ENCODE results near the gene DCAKD. TPM values are rescaled to one million over a fixed set of nuclear protein-coding genes. Genes with fewer than 3 reads are reported as not detected.

Gene DCAKD
- polyA plus RNA-seq, 1 experiment: 44.2 TPM

DNA sequence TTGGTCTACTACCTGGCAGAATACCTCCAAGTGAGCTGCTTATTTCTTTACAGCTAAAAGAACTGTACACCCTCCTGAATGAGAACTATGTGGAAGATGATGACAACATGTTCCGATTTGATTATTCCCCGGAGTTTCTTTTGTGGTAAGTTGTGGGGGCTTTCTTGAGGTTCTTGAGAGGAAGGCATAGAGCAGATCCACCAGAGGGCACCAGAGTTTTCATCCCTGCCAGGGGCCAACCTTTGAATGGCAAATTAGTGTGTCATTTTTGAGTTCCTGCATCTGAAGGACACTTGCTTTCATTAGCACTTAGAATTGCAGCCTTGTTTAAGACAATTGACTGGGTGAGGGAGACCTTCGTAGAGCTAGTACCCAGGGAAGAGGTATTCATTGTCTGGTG is 44.7 kb upstream of the DCAKD start:
- ChIA-PET POLR2A (no interaction called here), CTCF (interaction anchor here (1.0 to 9.5 kb wide), 16 partner anchors 9 to 175 kb away, joined by 3 to 95 read pairs (median 6); partner anchors contain the start of genes ACBD4 and PLCD3)
- DNase-seq (ENCODE audit: low read depth): no peak

DNA sequence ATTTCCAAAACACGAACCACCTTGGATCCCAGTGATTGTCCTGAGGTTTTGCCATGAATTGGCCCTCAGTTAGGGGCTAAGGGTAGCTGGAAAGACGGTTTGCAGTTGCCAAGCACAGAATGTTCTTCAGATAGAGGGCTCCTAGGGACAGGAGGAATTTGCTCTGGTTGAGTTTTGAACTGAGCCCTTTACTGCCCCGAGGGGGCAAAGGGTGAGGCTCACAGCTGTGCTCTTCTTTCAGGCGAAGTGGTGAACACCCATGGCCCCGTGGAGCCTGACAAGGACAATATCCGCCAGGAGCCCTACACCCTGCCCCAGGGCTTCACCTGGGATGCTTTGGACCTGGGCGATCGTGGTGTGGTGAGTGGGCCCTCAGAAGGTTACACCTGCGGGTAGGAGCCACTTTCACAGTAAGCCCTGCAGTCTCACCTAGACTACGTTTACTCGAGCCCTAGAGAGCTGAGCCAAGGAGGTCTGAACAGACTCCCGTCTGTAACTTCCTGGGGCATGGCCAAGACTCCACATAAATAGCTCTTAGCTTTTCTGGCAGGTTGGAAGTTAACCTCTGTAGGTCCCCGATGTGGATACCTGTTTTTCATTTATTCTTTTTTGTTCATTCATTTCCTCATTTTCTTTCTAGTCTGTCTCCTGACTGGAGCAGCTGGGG is 42.1 kb upstream of the DCAKD start:
- DNase-seq (ENCODE audit: low read depth): no peak
- H3K4me3 ChIP-seq (ENCODE audit: low read depth, low read length): no peak overlapping the region
- no peaks in the 10 kb centered on the region for H3K27me3 ChIP-seq (ENCODE audit: control insufficient read depth, insufficient read depth, low read length)
- POLR2A ChIA-PET: no interaction called here
- TF ChIP-seq, protein P1, sequence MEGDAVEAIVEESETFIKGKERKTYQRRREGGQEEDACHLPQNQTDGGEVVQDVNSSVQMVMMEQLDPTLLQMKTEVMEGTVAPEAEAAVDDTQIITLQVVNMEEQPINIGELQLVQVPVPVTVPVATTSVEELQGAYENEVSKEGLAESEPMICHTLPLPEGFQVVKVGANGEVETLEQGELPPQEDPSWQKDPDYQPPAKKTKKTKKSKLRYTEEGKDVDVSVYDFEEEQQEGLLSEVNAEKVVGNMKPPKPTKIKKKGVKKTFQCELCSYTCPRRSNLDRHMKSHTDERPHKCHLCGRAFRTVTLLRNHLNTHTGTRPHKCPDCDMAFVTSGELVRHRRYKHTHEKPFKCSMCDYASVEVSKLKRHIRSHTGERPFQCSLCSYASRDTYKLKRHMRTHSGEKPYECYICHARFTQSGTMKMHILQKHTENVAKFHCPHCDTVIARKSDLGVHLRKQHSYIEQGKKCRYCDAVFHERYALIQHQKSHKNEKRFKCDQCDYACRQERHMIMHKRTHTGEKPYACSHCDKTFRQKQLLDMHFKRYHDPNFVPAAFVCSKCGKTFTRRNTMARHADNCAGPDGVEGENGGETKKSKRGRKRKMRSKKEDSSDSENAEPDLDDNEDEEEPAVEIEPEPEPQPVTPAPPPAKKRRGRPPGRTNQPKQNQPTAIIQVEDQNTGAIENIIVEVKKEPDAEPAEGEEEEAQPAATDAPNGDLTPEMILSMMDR (IDR thresholded peaks at IDR 0.05; ENCODE audit: insufficient read depth, low read depth, low read length): no peak
- CTCF ChIA-PET: interaction anchor here (1.2 to 9.5 kb wide), 4 partner anchors 25 to 174 kb away, joined by 3 to 95 read pairs (median 4); partner anchors contain the start of genes ACBD4 and PLCD3
- H3K36me3 ChIP-seq (ENCODE audit: control insufficient read depth, insufficient read depth, low read length): peaks cover 22% of the 10 kb centered on the region

More for the DNA sequence above, 44.7 kb upstream of the DCAKD start:
- TF ChIP-seq, protein P1 (IDR thresholded peaks at IDR 0.05; ENCODE audit: insufficient read depth, low read depth, low read length): peak; percentile 76
- H3K36me3 ChIP-seq (ENCODE audit: control insufficient read depth, insufficient read depth, low read length): peaks cover 27% of the 10 kb centered on the region
- H3K4me3 ChIP-seq (ENCODE audit: low read depth, low read length): no peak overlapping the region
- no peaks in the 10 kb centered on the region for H3K27me3 ChIP-seq (ENCODE audit: control insufficient read depth, insufficient read depth, low read length)

DNA sequence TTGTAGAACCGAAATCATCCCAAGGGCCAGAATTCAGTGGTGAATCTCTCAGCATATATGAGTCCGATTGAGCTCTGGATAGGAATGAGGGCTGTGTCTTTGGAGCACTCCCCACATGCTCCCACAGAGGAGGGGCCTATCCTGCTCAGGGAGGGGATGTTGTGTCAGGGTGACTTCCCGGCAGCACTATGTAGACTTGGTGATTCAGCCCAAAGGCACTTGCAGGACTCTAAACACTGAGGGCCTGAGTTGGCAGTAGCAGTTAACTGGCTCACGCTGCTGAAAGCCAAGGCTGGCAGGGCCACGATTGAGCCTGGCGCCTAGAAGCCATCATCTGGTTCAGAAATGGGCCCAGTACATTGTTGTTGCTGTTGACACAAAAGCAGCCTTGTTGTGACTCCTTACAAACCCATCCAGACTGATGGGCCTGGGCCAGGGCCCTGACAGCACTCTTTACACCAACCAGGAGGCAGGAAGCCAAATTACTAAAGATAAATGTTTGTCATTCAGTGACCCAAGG is 41.5 kb upstream of the DCAKD start:
- DNase-seq (ENCODE audit: low read depth): peak; percentile 95
- TF ChIP-seq, protein P1 (IDR thresholded peaks at IDR 0.05; ENCODE audit: insufficient read depth, low read depth, low read length): no peak
- Histone ChIP-seq H3K27me3 (ENCODE audit: control insufficient read depth, insufficient read depth, low read length) (no peaks in the 10 kb centered on the region), H3K36me3 (ENCODE audit: control insufficient read depth, insufficient read depth, low read length) (peaks cover 20% of the 10 kb centered on the region), H3K4me3 (ENCODE audit: low read depth, low read length) (no peak overlapping the region)
- ChIA-PET POLR2A (no interaction called here), CTCF (interaction anchor here (1.2 to 9.5 kb wide), 3 partner anchors 37 to 173 kb away, joined by 3 to 95 read pairs (median 3); partner anchors contain the start of genes ACBD4 and PLCD3)

DNA sequence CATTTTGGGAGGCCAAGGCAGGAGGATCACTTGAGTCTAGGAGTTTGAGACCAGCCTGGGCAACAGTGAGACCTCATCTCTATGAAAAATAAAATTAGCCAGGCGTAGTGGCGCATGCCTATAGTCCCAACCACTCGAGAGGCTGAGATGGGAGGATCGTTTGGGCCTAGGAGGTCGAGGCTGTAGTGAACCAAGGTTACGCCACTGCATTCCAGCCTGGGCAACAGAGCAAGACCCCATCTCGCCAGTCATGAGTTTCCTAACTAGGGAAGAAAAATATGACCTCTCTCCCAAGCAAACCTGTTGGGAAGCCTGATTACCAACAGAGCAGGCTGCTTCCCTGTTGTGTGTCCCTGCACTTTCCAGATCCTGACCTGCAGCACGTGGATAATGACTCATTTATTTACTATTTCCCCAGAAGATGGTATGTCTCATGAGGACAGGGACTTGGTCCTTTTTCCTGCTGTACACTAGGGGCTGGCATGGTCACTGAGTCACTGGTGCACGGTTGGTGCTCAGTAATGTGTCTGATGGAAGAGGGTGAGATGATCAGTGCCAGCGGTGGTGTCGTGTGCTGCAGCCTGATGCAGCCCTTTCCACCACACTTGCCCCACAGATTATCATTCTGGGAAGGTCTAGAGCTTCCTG is 40.5 kb upstream of the DCAKD start:
- no peak for DNase-seq (ENCODE audit: low read depth)
- Histone ChIP-seq H3K36me3 (ENCODE audit: control insufficient read depth, insufficient read depth, low read length) (peaks cover 16% of the 10 kb centered on the region), H3K27me3 (ENCODE audit: control insufficient read depth, insufficient read depth, low read length) (no peaks in the 10 kb centered on the region), H3K4me3 (ENCODE audit: low read depth, low read length) (no peak overlapping the region)
- ChIA-PET POLR2A (interaction anchor here (0.7 kb wide), 1 partner anchor 181 kb away, joined by 8 read pairs; no protein-coding TSS in a partner anchor), CTCF (no interaction called here)
- TF ChIP-seq, protein P1 (IDR thresholded peaks at IDR 0.05; ENCODE audit: insufficient read depth, low read depth, low read length): no peak

DNA sequence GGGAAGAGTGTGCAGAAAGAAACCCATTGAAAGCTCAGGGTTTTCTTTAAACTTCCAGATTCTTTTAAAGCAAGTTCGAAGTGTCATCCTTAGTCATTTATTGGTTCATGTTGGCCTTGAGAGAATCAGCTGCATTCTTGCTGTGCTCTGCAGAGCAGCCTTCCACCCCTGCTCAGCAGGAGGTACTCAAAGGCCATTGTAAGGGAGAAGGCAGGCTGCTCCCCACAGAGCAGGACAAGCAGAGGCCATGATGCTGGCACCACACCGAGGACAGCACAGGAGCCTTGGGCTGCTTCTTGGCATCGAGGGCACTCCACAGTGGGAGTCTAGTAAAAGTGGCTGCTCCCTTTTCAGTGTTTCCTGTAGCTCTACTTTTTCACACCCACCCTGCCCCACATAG is 39.3 kb upstream of the DCAKD start:
- CTCF ChIA-PET: interaction anchor here (1.2 to 1.3 kb wide), 3 partner anchors 9 to 59 kb away, joined by 3 to 4 read pairs (median 4); no protein-coding TSS in a partner anchor
- H3K27me3 ChIP-seq (ENCODE audit: control insufficient read depth, insufficient read depth, low read length): no peaks in the 10 kb centered on the region
- TF ChIP-seq, protein P1 (IDR thresholded peaks at IDR 0.05; ENCODE audit: insufficient read depth, low read depth, low read length): no peak
- H3K36me3 ChIP-seq (ENCODE audit: control insufficient read depth, insufficient read depth, low read length): peaks cover 10% of the 10 kb centered on the region
- DNase-seq (ENCODE audit: low read depth): no peak
- POLR2A ChIA-PET: no interaction called here
- H3K4me3 ChIP-seq (ENCODE audit: low read depth, low read length): no peak overlapping the region
